GM23338 (cell line): ENCODE results near the gene DTNB. TPM values are rescaled to one million over a fixed set of nuclear protein-coding genes. Genes with fewer than 3 reads are reported as not detected.

Experiments used
- ATAC-seq: fragments of 200-7000 bp; cut with Tn5 transposase; 3 replicates; pipeline ENCODE4 v1.9.1; 2020
- DNase-seq: peaks from one replicate; pipeline ENCODE4 v3.0.0-alpha.2; 2015; ENCODE audit warnings: low spot score
- H2AFZ ChIP-seq: fragments of 200-600 bp; sonication (generic); 2 replicates; pipeline ENCODE4 v1.8.0; 2016; ENCODE audit warnings: antibody characterized with exemption, mild to moderate bottlenecking, moderate library complexity
- H3F3A ChIP-seq: fragments of 200-600 bp; sonication (generic); replicated peaks from 2 replicates; pipeline ENCODE4 v1.8.0; 2017; ENCODE audit warnings: antibody characterized with exemption, mixed run types, low read depth
- H3K27ac ChIP-seq: fragments of 200-600 bp; sonication (generic); 2 replicates; pipeline ENCODE4 v1.6.1; 2016; ENCODE audit warnings: low read depth
- H3K27me3 ChIP-seq: fragments of 200-600 bp; sonication (generic); 2 replicates; pipeline ENCODE4 v1.8.0; 2016; ENCODE audit warnings: mild to moderate bottlenecking, mixed run types, moderate library complexity; ENCODE audit not compliant: insufficient read depth
- H3K36me3 ChIP-seq: fragments of 200-600 bp; sonication (generic); 2 replicates; pipeline ENCODE4 v1.8.0; 2016; ENCODE audit warnings: mild to moderate bottlenecking; ENCODE audit not compliant: insufficient read depth
- H3K4me1 ChIP-seq: fragments of 200-600 bp; sonication (generic); 2 replicates; pipeline ENCODE4 v1.8.0; 2016; ENCODE audit warnings: mild to moderate bottlenecking, moderate library complexity; ENCODE audit not compliant: insufficient read depth
- H3K4me2 ChIP-seq: fragments of 200-600 bp; sonication (generic); 2 replicates; pipeline ENCODE4 v1.7.1; 2017; ENCODE audit warnings: mixed run types
- H3K4me3 ChIP-seq: fragments of 200-600 bp; sonication (generic); 2 replicates; pipeline ENCODE4 v1.6.1; 2016; ENCODE audit warnings: mixed run types
- H3K79me2 ChIP-seq: fragments of 200-600 bp; sonication (generic); replicated peaks from 2 replicates; pipeline ENCODE4 v1.8.0; 2017; ENCODE audit warnings: mild to moderate bottlenecking; ENCODE audit not compliant: insufficient read depth
- H3K9me2 ChIP-seq: fragments of 200-600 bp; sonication (generic); 2 replicates; pipeline ENCODE4 v1.8.0; 2017; ENCODE audit not compliant: insufficient read depth
- H4K20me1 ChIP-seq: fragments of 200-600 bp; sonication (generic); replicated peaks from 2 replicates; pipeline ENCODE4 v1.8.0; 2017; ENCODE audit warnings: mild to moderate bottlenecking; ENCODE audit not compliant: insufficient read depth
- H3K27ac Mint-ChIP-seq: 2 replicates; pipeline ENCODE4 v1.8.0; 2020; ENCODE audit warnings: inconsistent platforms, mild to moderate bottlenecking, moderate library complexity, mixed read lengths
- H3K27me3 Mint-ChIP-seq: 3 replicates; pipeline ENCODE4 v1.8.0; 2022; ENCODE audit warnings: low read depth, mild to moderate bottlenecking, moderate library complexity, mixed read lengths, inconsistent platforms; ENCODE audit not compliant: insufficient read depth, poor library complexity
- H3K36me3 Mint-ChIP-seq: 3 replicates; pipeline ENCODE4 v1.8.0; 2021; ENCODE audit warnings: low read depth, mild to moderate bottlenecking, inconsistent platforms, moderate library complexity, mixed read lengths
- H3K4me1 Mint-ChIP-seq: 3 replicates; pipeline ENCODE4 v1.8.0; 2020; ENCODE audit warnings: mild to moderate bottlenecking, inconsistent platforms, mixed read lengths
- H3K4me3 Mint-ChIP-seq: 3 replicates; pipeline ENCODE4 v1.8.0; 2021; ENCODE audit warnings: moderate library complexity, mild to moderate bottlenecking, inconsistent platforms, mixed read lengths
- H3K9me3 Mint-ChIP-seq: 3 replicates; pipeline ENCODE4 v1.8.0; 2020; ENCODE audit warnings: moderate library complexity, mild to moderate bottlenecking, inconsistent platforms, mixed read lengths
- CREB1 ChIP-seq: fragments of 250-450 bp; sonication (Bioruptor Pico); IDR thresholded peaks from 2 replicates; pipeline ENCODE4 v1.5.0; 2020; ENCODE audit warnings: low read depth, mild to moderate bottlenecking, moderate library complexity
- CTCF ChIP-seq, 2 experiments: fragments of 200-600 bp in 1 of 2; sonication (generic) in 1 of 2; conservative IDR thresholded peaks; 2 replicates each; pipeline versions ENCODE4 v1.5.1 to v1.6.1; 2016 to 2017; ENCODE audit warnings: antibody characterized with exemption in 2 of 2, low read depth in 2 of 2, mild to moderate bottlenecking in 2 of 2, moderate library complexity in 1 of 2
- ETS1 ChIP-seq: IDR thresholded peaks from 2 replicates; pipeline ENCODE4 v1.6.1; 2016; ENCODE audit warnings: antibody characterized with exemption
- EZH2 ChIP-seq: fragments of 200-600 bp; sonication (generic); IDR thresholded peaks from one replicate; pipeline ENCODE4 v1.8.0; 2017; ENCODE audit warnings: antibody characterized with exemption, mild to moderate bottlenecking, low read depth; ENCODE audit not compliant: unreplicated experiment
- EZH2phosphoT487 ChIP-seq: fragments of 200-600 bp; sonication (generic); IDR thresholded peaks from one replicate; pipeline ENCODE4 v1.8.1; 2018; ENCODE audit warnings: antibody characterized with exemption; ENCODE audit not compliant: unreplicated experiment
- JUNB ChIP-seq: IDR thresholded peaks from one replicate; pipeline ENCODE4 v1.6.1; 2016; ENCODE audit warnings: antibody characterized with exemption; ENCODE audit not compliant: unreplicated experiment
- NANOG ChIP-seq: IDR thresholded peaks from 2 replicates; pipeline ENCODE4 v1.6.1; 2016; ENCODE audit warnings: antibody characterized with exemption, borderline replicate concordance
- POLR2AphosphoS5 ChIP-seq: IDR thresholded peaks from 2 replicates; pipeline ENCODE4 v1.6.1; 2016; ENCODE audit warnings: antibody characterized with exemption, low read depth
- REST ChIP-seq: IDR thresholded peaks from one replicate; pipeline ENCODE4 v1.6.1; 2018; ENCODE audit warnings: antibody characterized with exemption; ENCODE audit not compliant: unreplicated experiment
- STAT1 ChIP-seq: IDR thresholded peaks from one replicate; pipeline ENCODE4 v1.6.1; 2016; ENCODE audit warnings: antibody characterized with exemption; ENCODE audit not compliant: unreplicated experiment
- ZNF114 ChIP-seq: fragments of 250-450 bp; sonication (Bioruptor Pico); IDR thresholded peaks from 2 replicates; pipeline ENCODE4 v1.5.0; 2020; ENCODE audit warnings: mild to moderate bottlenecking, moderate library complexity
- ZNF331 ChIP-seq: fragments of 250-450 bp; sonication (Bioruptor Pico); IDR thresholded peaks from 2 replicates; pipeline ENCODE4 v1.5.0; 2020; ENCODE audit warnings: low read depth, mild to moderate bottlenecking, moderate library complexity
- ZNF462 ChIP-seq: fragments of 250-450 bp; sonication (Bioruptor Pico); IDR thresholded peaks from 2 replicates; pipeline ENCODE4 v1.5.0; 2020; ENCODE audit warnings: mild to moderate bottlenecking, moderate library complexity
- polyA plus RNA-seq: library from polyadenylated mRNA; unstranded; fragments of >200 nt; fragmentation: Nextera tagmentation; extraction: Ambion mirVana; gene quantifications from 2 replicates; pipeline ENCODE4 v1.2.1, GENCODE V29; 2016
- total RNA-seq: library from RNA; depleted of rRNA; stranded (reverse); fragments of >200 nt; shearing (Covaris generic); gene quantifications from 2 replicates; pipeline ENCODE4 v1.2.3, GENCODE V29; 2014

The DTNB gene
- total and polyA plus RNA-seq, 2 experiments from 2014 or later: 22.1 to 29.4 TPM

GRCh38 chr2:25692737-25693445, 19.5 kb upstream of the DTNB start:
- H3K4me3 Mint-ChIP-seq: no peak overlapping the region
- DNase-seq (no peak), ATAC-seq (no peak; the same call in 2 of the 3 replicates)
- peaks cover 4% of the 10 kb centered on the region for H3K27me3 Mint-ChIP-seq
- Histone ChIP-seq H3K4me3 (no peak overlapping the region), H2AFZ (no peak overlapping the region), H3K9me2 (no peaks in the 10 kb centered on the region), H3K27me3 (no peaks in the 10 kb centered on the region), H3K79me2 (no peaks in the 10 kb centered on the region), H3K27ac (no peak overlapping the region), H3K36me3 (no peaks in the 10 kb centered on the region), H4K20me1 (no peaks in the 10 kb centered on the region), H3F3A (no peaks in the 10 kb centered on the region), H3K4me2 (no peak overlapping the region), H3K4me1 (peaks cover 7% of the 10 kb centered on the region)
- H3K27ac Mint-ChIP-seq: no peak overlapping the region
- TF ChIP-seq REST (no peak), ETS1 (no peak), ZNF462 (CRISPR knock-in tag) (no peak), ZNF331 (CRISPR knock-in tag) (no peak), NANOG (no peak), EZH2 (no peak), CREB1 (no peak), POLR2AphosphoS5 (no peak), CTCF (conservative IDR thresholded peaks at IDR 0.05; ENCODE audit: low read depth in 2 of 2) (no peak; a peak in 1 of 4 replicates), EZH2phosphoT487 (no peak), STAT1 (no peak), ZNF114 (CRISPR knock-in tag) (no peak), JUNB (no peak)
- H3K36me3 Mint-ChIP-seq: no peaks in the 10 kb centered on the region
- no peaks in the 10 kb centered on the region for H3K4me1 Mint-ChIP-seq
- H3K9me3 Mint-ChIP-seq: no peaks in the 10 kb centered on the region
